Measurements from ENCODE around the gene TMF1.
A peak's percentile ranks its signal among the peaks of the same experiment; 100 is the strongest.

Gene TMF1

DNA sequence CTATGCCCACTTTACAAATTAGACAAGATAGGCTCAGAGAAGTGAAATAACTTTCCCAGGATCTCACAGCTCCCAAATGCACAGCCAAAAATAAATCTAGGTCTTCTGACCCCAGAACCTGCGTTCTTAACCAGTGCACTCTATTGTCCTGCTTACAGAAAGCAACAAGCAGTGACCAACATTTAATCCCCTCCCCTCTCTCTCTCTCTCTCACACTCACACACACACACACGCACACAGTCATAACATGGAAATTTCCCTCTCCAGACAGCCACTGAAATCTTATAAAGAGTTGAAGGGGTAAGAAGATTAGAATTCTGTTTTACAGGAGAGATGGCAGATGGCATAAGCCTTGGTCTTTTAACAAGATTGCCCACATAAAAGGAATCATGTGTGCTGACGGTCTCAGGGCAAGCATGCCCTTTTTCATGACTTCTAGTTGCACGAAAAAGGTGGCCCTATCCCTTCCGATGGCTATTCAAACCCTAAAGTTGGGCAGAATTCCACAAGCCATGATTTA lies 68.1 kb downstream of the TMF1 start:
- no peak for DNase-seq (ENCODE audit: low read depth, low spot score)

DNA sequence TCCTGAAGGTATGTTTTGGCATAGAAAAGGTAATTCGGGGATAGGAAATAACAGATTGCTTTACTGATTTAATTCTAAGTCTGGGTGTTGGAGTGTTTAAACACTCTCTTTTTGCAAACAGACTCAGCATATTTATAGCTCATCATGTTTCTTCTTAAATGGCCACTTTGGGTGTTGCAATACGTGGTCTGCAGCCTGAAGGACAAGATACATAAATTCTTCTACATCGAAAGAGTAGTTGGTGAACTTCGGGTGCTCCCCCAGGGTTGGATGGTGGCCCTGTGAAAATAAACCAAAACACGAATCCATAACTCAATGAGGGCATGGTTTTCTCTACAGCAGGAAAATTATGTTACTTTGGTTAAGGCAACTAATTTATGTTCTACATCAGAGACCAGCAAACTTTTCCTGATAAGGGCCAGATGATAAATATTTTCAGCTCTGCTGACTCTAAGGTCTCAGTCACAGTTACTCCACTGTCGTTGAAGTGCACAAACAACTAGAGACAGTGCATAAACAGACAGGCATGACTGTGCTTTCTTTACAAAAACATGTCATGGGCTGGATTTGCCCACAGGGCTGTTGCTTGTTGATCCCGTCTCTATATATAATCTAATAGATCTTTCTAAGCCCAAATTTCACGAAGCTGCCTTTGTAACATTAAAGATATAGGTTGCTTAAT lies 74.5 kb downstream of the TMF1 start:
- no peak for DNase-seq (ENCODE audit: low read depth, low spot score)

DNA sequence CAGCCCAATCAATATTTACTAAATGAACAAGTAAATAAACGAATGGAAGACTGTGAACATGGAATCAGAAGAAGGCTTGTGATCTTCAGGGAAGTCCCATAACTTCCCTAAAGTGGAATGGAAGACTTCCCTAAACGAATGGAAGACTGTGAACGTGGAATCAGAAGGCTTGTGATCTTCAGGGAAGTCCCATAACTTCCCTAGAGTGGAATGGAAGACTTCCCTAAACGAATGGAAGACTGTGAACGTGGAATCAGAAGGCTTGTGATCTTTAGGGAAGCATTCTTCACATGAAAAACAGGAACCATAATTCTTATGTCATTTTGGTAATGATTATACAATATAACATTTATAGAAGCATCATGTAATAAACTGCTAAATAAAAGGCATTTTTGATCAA lies 77.4 kb downstream of the TMF1 start:
- DNase-seq (ENCODE audit: low read depth, low spot score): no peak

DNA sequence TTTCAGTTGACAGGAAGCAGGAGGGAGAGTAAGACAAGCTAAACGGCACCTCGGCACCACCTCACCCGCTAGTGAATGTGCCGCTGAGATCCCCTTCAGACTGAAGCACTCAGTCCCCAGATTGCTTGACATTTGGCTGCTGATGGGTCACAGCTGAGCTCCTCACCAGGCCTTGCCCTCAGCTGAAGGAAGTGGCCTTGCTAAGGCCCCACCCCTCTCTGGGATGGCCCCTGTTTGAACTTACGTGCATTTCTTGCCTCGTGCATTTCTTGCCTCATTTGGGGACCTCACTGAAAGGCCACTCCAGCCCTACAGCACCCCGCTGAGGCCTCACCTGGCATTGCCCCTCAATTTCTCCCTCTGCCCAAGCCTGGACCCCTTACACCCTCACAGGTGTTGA lies 78.5 kb downstream of the TMF1 start:
- DNase-seq (ENCODE audit: low read depth, low spot score): no peak

DNA sequence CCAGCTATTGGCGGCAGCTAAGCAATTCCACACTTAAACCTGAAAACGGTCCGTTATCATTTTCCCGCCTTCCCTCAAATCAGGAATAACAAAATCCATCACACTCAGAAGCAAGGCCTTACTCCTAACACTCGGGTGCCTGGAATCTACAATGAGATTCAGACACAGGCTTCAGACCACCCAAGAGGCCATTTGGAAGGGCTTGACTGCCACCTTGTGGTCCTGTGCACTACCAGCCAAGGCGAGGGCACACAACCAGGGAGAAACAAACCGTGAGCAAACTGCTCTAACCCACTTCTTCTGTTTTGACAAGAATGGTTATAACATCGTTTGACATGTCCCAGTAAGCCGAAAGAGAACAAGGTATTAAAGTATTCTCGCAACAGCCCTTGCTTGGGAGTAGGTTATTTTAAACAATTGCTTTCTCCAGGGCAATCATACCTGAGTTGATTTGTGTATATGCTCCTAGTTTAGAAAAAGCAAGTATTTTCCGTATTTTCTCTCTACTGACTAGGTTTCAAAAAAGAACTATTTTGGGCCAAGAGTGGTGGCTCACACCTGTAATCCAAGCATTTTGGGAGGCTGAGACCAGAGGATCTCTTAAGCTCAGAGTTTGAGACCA lies 79.7 kb downstream of the TMF1 start:
- DNase-seq (ENCODE audit: low read depth, low spot score): peak; percentile 84
